DMS 273 treated with DMSO at 0.1 percent for 48 hours (cell line): ENCODE results near the gene ELANE.

Experiments
- DNase-seq: peaks from one replicate; lab custom pipeline; 2025; lab: John Stamatoyannopoulos, UW

The ELANE gene

GRCh38 chr19:852136-853013 is at the start of gene ELANE:
ELANE (plus strand) TSS chr19:852303; CDS start chr19:852329, 26 bp downstream.
- DNase-seq, result no peak

- no peak for DNase-seq
Observed at GRCh38 chr19:802498-803098, 49.5 kb upstream of the ELANE start.

GRCh38 chr19:803099-803561 is 49.0 kb upstream of the ELANE start:
- no peak for DNase-seq

DNA sequence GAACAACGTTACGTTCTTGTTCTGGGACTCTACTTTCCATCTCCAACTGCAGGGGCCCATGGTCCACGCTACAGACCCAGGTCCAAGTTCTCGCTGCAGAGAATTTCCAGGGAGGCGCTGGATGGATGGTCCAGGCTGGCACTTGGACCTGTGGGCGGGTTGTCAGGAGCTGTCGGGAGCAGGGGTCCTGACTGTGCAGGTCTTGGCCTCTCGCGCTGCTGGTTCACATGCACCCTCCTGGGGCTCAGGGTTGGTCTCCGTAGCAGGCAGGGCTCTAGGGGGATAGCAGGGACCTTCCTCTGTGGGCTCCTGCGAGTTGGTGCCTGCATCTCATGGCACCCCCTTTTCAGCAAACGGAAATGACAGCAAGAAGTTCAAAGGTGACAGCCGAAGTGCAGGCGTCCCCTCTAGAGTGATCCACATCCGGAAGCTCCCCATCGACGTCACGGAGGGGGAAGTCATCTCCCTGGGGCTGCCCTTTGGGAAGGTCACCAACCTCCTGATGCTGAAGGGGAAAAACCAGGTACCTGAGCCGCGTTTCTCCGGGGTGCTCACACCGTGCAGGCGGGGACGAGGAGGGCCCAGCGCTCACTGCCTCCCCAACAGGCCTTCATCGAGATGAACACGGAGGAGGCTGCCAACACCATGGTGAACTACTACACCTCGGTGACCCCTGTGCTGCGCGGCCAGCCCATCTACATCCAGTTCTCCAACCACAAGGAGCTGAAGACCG is 48.3 kb upstream of the ELANE start:
- no peak for DNase-seq

GRCh38 chr19:804419-805165 is 47.5 kb upstream of the ELANE start:
- DNase-seq, result no peak

DNA sequence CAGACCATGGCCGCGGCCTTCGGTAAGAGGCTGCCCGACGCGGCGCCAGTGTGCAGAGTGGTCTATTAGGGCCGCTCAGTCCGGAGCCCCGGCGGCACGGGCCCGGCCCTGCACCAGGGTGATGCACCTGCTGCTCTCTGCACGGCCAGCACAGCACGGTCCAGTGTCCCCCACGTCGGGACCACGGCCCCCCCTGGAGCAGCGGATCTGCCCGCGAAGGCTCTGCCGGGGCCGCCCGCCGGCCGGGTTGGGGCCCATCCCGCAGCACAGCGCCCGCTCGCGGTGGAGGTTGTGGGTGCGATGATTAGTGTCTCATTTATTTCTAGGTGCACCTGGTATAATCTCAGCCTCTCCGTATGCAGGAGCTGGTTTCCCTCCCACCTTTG is 46.9 kb upstream of the ELANE start:
- DNase-seq, result no peak

- no peak for DNase-seq
Observed at GRCh38 chr19:805600-806550, 46.2 kb upstream of the ELANE start.

DNA sequence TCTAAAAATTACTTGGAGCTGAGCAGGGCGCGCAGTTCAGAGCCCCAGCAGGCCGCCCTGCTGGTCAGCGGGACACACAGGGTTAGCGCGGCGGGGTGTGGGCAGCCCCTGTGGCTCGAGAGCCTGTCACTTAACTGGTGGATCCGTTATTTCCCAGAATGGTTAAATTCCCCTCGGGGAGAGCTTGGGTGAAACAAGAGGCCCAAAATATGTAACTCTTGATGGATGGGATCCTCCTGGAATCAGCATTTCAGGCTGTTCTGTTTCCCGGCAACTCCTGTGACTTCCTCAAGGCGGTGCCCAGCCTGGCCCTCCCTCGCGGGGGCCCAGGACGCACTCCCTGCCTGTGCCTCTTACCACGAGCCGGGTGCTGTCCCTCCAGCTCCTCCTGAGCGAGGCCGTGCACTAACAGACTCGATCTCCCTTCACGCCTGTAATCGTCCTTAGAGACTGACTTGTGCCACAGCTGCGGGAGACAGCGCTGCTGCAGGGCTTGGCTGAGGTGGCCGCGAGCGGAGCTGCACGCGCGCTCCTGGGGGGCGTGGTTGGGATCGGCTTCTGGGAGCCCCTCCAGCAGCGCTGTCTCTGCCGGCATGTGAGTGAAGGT is 45.2 kb upstream of the ELANE start:
- no peak for DNase-seq

GRCh38 chr19:807627-808422 is 44.3 kb upstream of the ELANE start:
- DNase-seq, result no peak

GRCh38 chr19:808423-808775 is 43.7 kb upstream of the ELANE start:
- no peak for DNase-seq

- DNase-seq, result no peak
Observed at GRCh38 chr19:810077-810855, 41.8 kb upstream of the ELANE start.

- no peak for DNase-seq
Observed at GRCh38 chr19:810883-811489, 41.1 kb upstream of the ELANE start.

DNA sequence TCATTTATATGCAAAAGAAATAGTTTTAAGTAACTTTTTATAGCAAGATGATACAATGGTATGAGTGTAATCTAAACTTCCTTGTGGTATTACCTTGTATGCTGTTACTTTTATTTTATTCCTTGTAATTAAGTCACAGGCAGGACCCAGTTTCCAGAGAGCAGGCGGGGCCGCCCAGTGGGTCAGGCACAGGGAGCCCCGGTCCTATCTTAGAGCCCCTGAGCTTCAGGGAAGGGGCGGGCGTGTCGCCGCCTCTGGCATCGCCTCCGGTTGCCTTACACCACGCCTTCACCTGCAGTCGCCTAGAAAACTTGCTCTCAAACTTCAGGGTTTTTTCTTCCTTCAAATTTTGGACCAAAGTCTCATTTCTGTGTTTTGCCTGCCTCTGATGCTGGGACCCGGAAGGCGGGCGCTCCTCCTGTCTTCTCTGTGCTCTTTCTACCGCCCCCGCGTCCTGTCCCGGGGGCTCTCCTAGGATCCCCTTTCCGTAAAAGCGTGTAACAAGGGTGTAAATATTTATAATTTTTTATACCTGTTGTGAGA is 40.5 kb upstream of the ELANE start:
- no peak for DNase-seq

DNA sequence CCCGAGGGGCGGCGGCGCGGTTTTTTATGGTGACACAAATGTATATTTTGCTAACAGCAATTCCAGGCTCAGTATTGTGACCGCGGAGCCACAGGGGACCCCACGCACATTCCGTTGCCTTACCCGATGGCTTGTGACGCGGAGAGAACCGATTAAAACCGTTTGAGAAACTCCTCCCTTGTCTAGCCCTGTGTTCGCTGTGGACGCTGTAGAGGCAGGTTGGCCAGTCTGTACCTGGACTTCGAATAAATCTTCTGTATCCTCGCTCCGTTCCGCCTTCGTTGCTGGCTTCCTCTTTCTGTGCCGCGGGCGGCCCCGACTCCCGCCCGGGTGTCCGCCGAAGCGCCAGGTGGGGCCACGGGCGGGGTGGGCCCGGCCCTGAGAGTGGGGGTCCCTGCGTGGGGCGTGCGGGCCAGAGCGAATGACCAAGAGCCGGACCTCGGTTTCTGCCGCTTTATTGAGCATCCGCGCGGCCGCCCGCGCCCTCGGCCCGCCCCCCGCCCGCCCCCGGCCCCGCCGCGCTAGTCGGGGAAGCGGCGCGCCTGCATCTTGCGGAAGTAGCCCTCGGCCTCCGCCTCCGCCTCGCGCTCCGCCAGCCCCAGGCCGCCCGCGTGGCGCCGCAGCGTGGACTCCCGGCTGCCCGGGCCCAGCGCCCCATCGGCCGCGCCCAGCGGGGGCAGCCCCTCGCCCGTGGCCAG is 39.9 kb upstream of the ELANE start:
- no peak for DNase-seq

DNA sequence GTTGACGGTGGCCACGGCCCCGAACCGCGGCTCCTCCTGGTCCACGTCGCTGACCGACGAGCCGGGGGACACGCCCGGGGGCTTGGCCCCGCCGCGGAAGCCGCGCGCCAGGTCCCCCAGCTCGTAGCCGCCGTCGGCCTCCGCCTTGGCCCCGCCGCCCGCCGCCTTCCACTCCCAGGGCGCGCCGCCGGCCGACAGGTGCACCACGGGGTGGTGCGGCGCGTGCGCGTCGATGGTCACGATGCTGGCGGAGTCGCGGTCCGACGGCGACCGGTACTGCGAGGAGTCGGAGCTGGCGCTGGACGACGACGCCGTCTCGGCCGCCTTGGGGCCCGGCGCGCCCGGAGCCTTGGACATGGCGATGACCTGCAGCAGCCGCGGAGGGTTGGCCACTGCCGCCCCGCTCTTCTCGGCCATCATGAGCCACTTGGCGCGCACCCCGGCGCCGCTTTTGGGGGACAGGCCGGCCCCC is 39.3 kb upstream of the ELANE start:
- no peak for DNase-seq

- DNase-seq, result no peak
Observed at GRCh38 chr19:813219-814151, 38.6 kb upstream of the ELANE start.
